Measurements from ENCODE around the gene TOX4. TPM values are rescaled to one million over a fixed set of nuclear protein-coding genes. Genes with fewer than 3 reads are reported as not detected.
"Not testable (repeated sequence)": the region's sequence is repeated elsewhere in the genome, so short reads cannot be mapped to it uniquely, and the experiment has no call there.

TOX4 gene
- total RNA-seq, 1 experiment from 2014 or later: 40.5 TPM

DNA sequence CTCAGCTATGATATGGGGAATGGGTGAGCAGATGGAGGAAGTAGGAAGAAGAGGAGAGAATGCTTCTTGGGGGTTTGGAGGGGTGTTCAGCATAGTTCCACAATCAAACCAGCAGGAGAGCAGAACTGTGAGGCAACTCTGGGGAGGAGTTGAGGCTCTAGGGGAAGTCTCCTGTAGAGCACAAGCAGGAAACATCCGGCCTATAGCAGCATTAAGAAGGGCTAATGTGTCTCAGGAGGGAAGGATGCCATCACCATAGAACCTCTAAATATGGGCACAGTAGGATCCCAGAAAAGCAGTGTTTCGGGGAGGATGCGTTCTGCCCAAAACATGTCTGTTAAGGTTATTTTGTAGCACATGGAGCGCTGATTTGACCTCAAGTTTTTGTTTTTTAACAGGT, 57.6 kb downstream of the TOX4 start:
- no peak for DNase-seq (ENCODE audit: low read depth)

DNA sequence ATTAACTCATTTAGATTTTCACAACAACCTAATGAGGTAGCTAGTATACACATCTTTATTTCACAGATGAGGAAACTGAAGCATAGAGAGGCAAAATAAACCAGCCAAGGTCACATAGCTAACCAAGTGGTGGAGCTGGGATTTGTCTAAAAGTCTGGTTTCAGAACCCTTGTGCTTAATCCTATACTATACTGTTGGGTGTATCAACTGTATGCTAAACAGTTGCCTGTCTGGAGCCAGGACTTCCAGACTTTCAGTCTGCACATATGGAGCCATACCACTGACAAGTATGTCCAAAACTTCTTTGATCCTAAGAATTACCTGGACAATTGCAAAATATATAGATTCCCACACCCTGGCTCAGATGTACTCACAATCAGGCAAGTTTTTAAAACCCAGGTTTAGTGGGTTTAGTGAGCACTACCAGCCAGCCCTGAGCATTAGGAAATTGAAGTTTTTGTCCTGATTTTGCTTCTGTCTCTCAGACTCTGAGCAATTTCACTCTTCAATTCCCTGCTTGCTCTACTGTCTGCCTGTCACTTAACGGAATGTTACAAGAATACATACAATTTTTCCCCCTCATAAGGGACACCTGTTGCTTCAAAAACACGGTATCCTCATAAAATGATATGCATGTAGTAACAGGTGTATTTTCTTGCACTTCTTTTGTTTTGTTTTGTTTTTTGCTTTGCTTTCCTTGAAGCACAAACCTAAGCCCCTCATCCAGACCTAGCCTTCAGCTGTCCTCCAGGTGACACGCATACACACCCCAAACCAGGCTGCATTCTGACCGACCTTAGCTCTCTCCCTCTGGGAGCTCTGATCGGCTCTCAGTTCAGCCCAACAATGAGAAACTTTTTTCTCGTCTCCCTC, 58.8 kb downstream of the TOX4 start:
- DNase-seq (ENCODE audit: low read depth): no peak

DNA sequence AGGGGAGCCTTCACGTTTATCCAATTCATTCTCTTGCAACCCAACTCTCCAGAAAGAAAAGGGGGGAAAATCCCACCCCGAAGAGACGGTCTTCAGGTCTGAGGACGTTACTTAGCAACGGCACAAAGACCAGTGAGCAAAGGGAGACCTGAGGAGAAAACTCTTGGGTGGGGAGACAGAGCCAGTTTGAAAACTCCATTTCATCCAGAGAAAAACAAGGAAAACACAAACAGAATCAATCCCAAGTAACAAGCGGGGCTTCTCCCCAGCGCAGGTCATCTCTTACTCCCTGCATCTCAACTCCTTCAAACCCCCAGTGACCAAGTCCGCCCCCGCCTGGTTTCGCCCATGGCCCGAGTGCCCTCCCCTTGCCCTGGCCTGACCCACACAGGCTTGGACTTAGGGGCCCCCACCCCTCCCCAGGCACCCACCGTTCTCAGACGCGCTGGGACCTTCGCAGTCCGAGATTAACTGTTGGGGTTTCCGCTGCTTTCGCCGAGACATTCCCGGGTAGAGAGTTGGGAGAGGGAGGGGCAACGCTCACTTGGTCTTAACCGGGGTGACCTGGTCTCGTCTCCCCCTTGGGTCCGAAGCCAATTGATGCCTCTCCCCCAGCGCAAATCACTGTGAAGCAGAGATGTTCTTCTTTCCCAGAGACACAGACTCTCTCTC, 59.6 kb downstream of the TOX4 start:
- no peak for DNase-seq (ENCODE audit: low read depth)

DNA sequence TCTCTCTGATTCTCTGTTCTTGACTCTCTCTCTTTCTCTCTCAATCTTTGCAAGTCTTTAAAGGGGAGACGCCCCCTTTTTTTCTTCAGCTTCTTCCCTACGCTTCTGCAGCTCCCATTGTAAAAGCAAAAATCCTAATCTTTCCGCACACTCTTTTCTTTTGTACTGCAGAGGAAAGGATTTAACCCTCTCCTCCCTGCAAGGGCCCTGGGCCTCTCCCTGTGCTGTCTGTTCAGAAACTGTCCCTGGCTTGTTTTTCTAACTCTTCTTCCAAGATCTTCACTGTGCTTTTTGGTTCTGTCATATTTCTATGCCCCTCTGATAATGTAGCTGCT, 60.1 kb downstream of the TOX4 start:
- no peak for DNase-seq (ENCODE audit: low read depth)

DNA sequence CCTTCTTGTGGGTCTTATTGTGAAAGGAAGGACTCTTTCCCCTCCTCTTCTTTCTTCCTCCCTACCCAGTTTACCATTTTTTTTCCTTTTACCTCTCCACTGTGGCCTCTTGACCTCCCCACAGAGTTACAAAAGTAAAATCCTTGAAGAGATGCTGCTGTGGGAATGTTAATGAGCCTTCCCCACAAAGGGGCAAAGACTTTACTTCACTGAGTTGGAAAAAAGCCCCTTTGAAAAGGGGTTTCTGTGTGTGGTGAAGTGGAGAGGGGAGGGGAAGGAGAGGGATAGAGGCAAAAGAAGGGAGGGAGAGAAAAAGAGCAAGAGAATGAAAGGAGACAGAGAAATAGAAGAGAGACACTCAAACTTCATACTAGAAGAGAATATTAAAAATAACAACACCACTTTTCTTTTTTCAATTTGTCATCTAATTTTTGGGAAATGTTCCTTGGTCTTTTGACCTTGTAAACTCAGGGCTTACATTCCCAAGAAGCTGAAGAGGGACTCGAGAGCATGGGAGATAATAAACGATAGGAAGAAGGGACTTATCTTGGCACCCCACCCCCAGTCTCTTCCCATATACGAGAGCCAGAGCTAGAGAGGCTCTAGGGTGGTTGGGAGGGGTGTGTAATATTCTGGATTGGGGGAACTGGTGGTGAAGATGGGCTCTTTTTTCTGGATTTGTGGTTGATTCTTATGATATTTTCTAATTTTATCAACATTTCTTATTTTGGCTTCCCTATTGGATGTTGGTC, 62.4 kb downstream of the TOX4 start:
- DNase-seq (ENCODE audit: low read depth): no peak

DNA sequence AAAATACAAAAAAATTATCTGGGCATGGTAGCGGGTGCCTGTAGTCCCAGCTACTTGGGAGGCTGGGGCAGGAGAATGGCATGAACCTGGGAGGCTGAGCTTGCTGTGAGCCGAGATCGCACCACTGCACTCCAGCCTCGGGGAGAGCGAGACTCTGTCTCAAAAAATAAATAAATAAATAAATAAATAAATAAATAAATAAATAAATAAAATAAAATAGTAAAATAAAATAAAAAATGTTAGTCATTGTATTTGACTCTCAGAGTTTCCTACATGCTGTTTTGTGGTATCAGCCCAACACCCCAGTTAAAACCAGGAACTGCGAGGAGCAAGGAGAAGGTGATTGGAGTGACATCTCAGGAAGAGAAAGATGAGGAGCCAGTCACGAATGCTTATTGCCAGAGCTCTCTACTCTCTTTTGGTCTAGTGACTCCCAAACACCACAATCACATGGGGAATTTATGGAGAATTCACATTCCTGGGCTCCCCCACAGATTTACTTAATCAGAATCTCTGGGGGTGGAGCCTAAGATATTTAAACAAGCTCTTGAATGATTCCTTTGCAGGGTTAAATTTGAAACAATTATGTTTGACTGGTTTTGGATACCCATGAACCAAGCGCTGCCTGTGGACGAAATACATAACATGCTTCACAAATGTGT, 64.5 kb downstream of the TOX4 start:
- no peak for DNase-seq (ENCODE audit: low read depth)

DNA sequence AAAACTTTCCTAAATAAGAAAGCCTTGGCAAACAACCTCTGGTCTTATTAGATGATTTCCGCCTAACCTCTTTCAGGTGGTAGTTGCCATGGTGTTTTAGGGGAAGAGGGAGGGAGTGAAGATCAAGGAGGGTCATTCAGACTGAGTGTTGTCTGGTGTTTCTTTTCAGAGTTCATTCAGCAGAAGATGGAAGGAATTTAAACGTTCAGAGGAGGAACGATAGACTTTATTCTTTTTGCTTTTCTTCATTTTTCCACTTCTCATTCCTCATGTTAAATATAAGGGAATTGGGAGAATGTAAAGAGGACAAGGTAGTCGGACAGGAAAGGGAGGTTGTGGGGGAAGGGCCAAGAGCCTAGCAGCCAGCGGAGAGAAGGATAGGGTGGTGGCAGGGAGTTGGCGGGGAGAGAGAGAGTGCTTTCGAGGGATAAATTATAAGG, 66.5 kb downstream of the TOX4 start:
- no peak for DNase-seq (ENCODE audit: low read depth)

DNA sequence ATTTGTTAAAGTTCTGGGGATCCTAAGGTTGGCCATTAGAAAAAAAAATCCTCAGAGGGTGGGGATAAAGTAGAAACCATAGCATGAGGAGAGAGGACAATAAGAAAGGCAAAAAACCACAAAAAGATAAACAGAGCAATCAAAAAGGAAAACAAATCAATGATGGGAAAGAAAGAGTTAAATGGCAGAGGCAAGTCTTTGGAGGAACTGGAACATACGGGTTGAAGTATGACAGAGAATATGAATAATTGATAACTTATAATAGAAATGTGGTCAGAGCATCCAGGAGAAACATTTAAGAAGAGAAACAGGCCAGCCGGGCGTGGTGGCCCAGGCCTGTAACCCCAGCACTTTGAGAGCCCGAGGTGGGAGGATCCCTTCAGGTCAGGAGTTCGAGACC, 67.0 kb downstream of the TOX4 start:
- DNase-seq (ENCODE audit: low read depth): no peak

DNA sequence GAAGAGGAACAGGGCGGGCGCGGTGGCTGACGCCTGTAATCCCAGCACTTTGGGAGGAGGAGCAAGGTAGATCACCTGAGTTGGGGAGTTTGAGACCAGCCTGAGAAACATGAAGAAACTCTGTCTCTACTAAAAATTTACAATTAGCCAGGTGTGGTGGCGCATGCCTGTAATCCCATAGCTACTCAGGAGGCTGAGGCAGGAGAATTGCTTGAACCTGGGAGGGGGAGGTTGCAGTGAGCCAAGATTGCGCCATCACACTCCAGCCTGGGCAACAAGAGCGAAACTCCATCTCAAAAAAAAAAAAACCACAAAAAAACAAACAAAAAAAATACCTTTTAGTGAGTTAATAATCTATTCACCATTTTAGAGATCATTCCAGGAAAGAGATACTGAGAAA, 67.6 kb downstream of the TOX4 start:
- DNase-seq (ENCODE audit: low read depth): not testable (repeated sequence)

Other genes with a start within 250 kb of the TOX4 start
- gene HNRNPC, start 207.8 kb upstream of the TOX4 start, total RNA-seq (2014; rRNA removed; shearing (Covaris generic)): 821 and 1,019 TPM in 2 replicates
- not detected in 2 replicates for gene RPGRIP1, start 197.1 kb upstream of the TOX4 start, total RNA-seq (2014; rRNA removed; shearing (Covaris generic))
- 76.9 and 115 TPM in 2 replicates for gene SUPT16H, start 93.2 kb upstream of the TOX4 start, total RNA-seq (2014; rRNA removed; shearing (Covaris generic))
- 26.7 and 55.9 TPM in 2 replicates for gene CHD8, start 21.1 kb upstream of the TOX4 start, total RNA-seq (2014; rRNA removed; shearing (Covaris generic))
- 22.6 and 28.2 TPM in 2 replicates for gene RAB2B, start 236 bp upstream of the TOX4 start, total RNA-seq (2014; rRNA removed; shearing (Covaris generic))
- gene METTL3, start 34.1 kb downstream of the TOX4 start, total RNA-seq (2014; rRNA removed; shearing (Covaris generic)): 31.0 and 35.0 TPM in 2 replicates
- gene SALL2, start 49.2 kb downstream of the TOX4 start, total RNA-seq (2014; rRNA removed; shearing (Covaris generic)): 1.1 and 2.3 TPM in 2 replicates
- not detected in 2 replicates for gene OR10G3, start 102.9 kb downstream of the TOX4 start, total RNA-seq (2014; rRNA removed; shearing (Covaris generic))
- not detected in 2 replicates for gene OR10G2, start 157.7 kb downstream of the TOX4 start, total RNA-seq (2014; rRNA removed; shearing (Covaris generic))
- not detected in 2 replicates for gene OR4E2, start 176.6 kb downstream of the TOX4 start, total RNA-seq (2014; rRNA removed; shearing (Covaris generic))
- not detected in 2 replicates for gene OR4E1, start 196.6 kb downstream of the TOX4 start, total RNA-seq (2014; rRNA removed; shearing (Covaris generic))